Mucosa of rectum (tissue), 2 donors: Measurements from ENCODE around the gene MEX3B.
"Not testable (repeated sequence)": the region's sequence is repeated elsewhere in the genome, so short reads cannot be mapped to it uniquely, and the experiment has no call there.

ENCODE experiments used
- H3K27ac ChIP-seq, 2 donors: one replicate each; pipeline ENCODE4 v1.7.0; 2013; ENCODE audit warnings: inconsistent platforms in 2 of 2, low read depth in 2 of 2, low read length in 2 of 2
- H3K27me3 ChIP-seq, 2 donors: one replicate each; pipeline ENCODE4 v1.7.0; 2013; ENCODE audit warnings: low read length in 2 of 2; ENCODE audit not compliant: control insufficient read depth in 2 of 2, insufficient read depth in 2 of 2
- H3K36me3 ChIP-seq, 2 donors: one replicate each; pipeline ENCODE4 v1.7.0; 2013; ENCODE audit warnings: low read length in 2 of 2; ENCODE audit not compliant: control insufficient read depth in 2 of 2, insufficient read depth in 2 of 2
- H3K4me1 ChIP-seq, 2 donors: one replicate each; pipeline ENCODE4 v1.7.0; 2013; ENCODE audit warnings: low read length in 2 of 2, mild to moderate bottlenecking in 1 of 2; ENCODE audit not compliant: control insufficient read depth in 2 of 2, insufficient read depth in 2 of 2
- H3K4me3 ChIP-seq, 2 donors: one replicate each; pipeline ENCODE4 v1.7.0; 2013; ENCODE audit warnings: low read length in 2 of 2
- H3K9ac ChIP-seq, 2 donors: one replicate each; pipeline ENCODE4 v1.7.0; 2013; ENCODE audit warnings: low read length in 2 of 2, low read depth in 1 of 2, mild to moderate bottlenecking in 1 of 2
- H3K9me3 ChIP-seq, 2 donors: one replicate each; pipeline ENCODE4 v1.7.0; 2013; ENCODE audit warnings: low read length in 2 of 2; ENCODE audit not compliant: control insufficient read depth in 2 of 2
- donor health status: healthy.
- donor health status: Normal muscosa, but diverticular disease.

MEX3B gene

DNA sequence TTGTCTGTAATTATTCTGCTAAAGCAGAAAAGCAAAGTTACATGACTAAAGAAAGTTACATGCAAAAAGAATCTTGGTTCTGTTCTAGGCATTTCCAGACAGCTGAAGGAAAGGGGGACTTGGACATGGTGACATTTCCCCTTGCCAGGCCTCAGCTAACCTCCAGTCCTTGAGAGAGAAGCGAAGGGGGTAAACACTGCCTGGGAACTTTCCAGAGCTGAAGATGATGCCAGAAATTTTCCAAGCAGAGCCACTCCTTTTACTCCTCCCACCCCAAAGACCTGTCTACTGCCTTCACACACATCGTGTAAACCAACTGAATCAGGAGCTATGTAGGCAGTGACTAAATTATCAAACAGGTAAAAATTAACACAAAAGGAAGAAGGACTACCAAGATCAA is 5.4 kb downstream of the MEX3B start:
- no peak overlapping the region for H3K27ac ChIP-seq
- H3K4me3 ChIP-seq, result no peak overlapping the region
- peaks cover 8 to 10% of the 10 kb centered on the region in 2 donors for H3K27me3 ChIP-seq
- peaks cover 7 to 15% of the 10 kb centered on the region in 2 donors for H3K4me1 ChIP-seq
- no peak overlapping the region for H3K9ac ChIP-seq
- H3K9me3 ChIP-seq, result no peaks in the 10 kb centered on the region
- no peaks in the 10 kb centered on the region for H3K36me3 ChIP-seq

DNA sequence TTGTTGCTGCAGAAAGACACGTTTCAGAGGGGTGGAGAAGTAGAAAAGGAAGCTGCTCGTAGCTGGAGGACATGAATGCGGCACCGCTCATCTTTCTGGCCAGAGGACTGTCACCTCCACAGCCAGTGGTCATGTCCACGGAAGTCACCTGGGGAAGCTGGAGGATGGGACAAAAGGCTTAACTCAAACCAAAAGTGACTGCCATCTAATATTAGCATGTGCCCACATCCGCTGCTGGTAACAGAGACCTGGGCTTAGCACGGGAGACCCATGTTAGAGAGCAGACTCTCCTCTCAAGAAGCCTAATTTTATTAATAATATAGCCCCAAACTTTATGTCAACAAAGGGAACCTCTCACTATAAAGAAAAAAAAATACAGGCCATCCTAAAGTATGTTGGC is 5.9 kb downstream of the MEX3B start:
- no peaks in the 10 kb centered on the region for H3K36me3 ChIP-seq
- no peak overlapping the region for H3K4me3 ChIP-seq
- peaks cover 8% of the 10 kb centered on the region in 2 donors for H3K27me3 ChIP-seq
- no peaks in the 10 kb centered on the region for H3K9me3 ChIP-seq
- no peak overlapping the region for H3K9ac ChIP-seq
- no peak overlapping the region for H3K27ac ChIP-seq
- H3K4me1 ChIP-seq, result peaks cover 5 to 12% of the 10 kb centered on the region in 2 donors

DNA sequence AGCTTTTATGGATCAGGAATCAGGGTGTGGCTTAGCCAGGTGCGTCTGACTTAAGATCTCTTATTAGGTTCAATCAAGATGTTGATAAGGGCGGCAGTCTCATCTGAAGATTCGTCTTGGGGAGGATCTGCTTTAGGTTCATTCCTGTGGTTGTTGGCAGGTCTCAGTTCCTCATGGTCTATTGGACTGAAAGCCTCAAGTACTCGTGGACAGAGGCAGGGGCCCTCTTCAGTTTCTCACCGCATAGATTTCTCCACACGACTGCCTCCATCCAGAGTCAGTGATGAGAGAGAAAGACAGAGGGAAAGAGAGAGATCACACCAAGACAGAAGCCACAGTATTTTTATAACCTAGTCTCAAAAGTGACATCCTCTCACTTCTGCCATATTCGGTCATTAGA is 9.4 kb downstream of the MEX3B start:
- no peaks in the 10 kb centered on the region for H3K4me1 ChIP-seq
- no peaks in the 10 kb centered on the region for H3K36me3 ChIP-seq
- no peaks in the 10 kb centered on the region for H3K27me3 ChIP-seq
- no peak overlapping the region for H3K9ac ChIP-seq
- no peak overlapping the region for H3K27ac ChIP-seq
- H3K9me3 ChIP-seq, result no peaks in the 10 kb centered on the region
- no peak overlapping the region for H3K4me3 ChIP-seq

DNA sequence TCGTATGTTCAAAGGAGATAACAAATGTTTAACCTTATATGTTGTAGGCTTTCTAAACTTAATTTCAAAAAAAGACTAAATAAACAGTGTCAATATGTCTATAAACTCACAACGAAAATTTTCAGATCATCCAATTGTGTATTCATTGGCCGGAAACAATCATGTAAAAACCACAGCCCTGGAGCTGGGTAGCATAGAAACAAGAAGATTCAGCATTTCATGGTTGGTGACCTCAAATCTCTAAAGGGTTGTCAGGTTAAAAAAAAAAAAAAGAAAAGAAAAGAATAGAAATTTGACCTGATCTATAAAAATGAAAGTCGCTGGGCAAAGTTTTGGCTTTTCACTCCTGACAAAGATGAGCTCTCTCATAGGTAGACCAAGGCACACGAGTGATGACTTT is 13.9 kb downstream of the MEX3B start:
- no peaks in the 10 kb centered on the region for H3K36me3 ChIP-seq
- H3K9me3 ChIP-seq, result no peaks in the 10 kb centered on the region
- H3K4me3 ChIP-seq, result no peak overlapping the region
- no peak overlapping the region for H3K27ac ChIP-seq
- no peaks in the 10 kb centered on the region for H3K4me1 ChIP-seq
- H3K9ac ChIP-seq, result no peak overlapping the region
- H3K27me3 ChIP-seq, result no peaks in the 10 kb centered on the region

DNA sequence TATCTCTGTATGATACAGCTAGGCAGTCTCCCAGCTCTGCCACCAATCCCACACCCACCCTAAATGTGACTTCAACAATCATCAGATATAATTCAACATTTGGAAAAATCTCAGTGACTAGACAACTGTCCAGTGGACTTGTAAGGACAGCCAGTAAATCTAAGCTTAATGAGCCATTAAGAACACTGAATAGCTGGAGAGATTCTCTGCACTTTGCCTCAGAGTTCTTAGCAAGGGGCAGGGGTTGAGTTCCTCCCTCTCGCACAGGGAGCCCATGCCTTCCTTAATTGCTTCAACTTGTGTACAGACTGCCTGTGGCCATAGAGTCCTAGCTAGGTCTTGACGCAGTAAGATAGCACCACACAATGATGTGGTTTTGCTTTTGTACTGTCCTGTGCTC is 15.6 kb downstream of the MEX3B start:
- Histone ChIP-seq H3K9me3 (no peaks in the 10 kb centered on the region), H3K27me3 (no peaks in the 10 kb centered on the region), H3K27ac (no peak overlapping the region), H3K36me3 (no peaks in the 10 kb centered on the region), H3K4me3 (no peak overlapping the region), H3K9ac (no peak overlapping the region), H3K4me1 (no peaks in the 10 kb centered on the region)

DNA sequence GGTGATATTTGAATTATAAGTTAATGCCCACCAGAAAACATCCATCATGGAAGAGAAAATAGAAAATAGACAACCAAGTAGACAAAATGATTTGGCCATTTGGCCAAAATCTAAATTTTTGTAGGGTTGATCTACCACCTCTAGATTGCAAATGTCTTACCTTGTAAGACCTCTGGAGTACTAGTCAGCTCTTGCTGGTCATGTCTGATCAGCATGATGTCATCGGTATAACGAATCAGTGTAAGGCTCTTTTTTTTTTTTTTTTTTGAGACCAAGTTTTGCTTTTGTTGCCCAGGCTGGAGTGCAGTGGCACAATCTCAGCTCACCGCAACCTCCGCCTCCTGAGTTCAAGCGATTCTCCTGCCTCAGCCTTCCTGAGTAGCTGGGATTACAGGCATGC is 17.7 kb downstream of the MEX3B start:
- H3K27ac ChIP-seq, H3K9ac ChIP-seq, H3K4me3 ChIP-seq, H3K9me3 ChIP-seq, H3K27me3 ChIP-seq, H3K36me3 ChIP-seq, H3K4me1 ChIP-seq: not testable (repeated sequence)

DNA sequence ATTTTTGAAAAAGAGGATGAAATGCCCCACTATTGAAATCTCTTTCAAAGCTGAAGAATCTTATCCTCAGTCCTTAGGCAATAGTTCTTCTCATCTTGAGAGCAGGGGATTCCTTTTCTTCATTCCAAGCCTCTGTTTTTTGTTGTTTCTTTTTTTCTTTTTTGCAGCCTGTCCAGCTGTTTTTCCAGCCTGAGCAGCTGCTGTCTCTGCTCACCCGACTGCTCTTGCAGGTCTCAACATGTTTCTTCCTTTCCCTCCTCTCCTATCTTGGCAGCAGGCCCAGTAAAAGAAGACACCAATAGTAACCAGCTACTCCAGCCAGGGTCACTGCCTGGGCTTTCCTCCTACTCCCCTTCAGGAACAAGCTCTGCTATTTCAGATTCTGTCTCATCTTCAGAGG is 23.8 kb downstream of the MEX3B start:
- H3K36me3 ChIP-seq, result no peaks in the 10 kb centered on the region
- no peaks in the 10 kb centered on the region for H3K4me1 ChIP-seq
- peaks cover 0 to 5% of the 10 kb centered on the region in 2 donors for H3K27me3 ChIP-seq
- no peak overlapping the region for H3K4me3 ChIP-seq
- no peak overlapping the region for H3K9ac ChIP-seq
- no peak overlapping the region for H3K27ac ChIP-seq
- H3K9me3 ChIP-seq, result no peaks in the 10 kb centered on the region

DNA sequence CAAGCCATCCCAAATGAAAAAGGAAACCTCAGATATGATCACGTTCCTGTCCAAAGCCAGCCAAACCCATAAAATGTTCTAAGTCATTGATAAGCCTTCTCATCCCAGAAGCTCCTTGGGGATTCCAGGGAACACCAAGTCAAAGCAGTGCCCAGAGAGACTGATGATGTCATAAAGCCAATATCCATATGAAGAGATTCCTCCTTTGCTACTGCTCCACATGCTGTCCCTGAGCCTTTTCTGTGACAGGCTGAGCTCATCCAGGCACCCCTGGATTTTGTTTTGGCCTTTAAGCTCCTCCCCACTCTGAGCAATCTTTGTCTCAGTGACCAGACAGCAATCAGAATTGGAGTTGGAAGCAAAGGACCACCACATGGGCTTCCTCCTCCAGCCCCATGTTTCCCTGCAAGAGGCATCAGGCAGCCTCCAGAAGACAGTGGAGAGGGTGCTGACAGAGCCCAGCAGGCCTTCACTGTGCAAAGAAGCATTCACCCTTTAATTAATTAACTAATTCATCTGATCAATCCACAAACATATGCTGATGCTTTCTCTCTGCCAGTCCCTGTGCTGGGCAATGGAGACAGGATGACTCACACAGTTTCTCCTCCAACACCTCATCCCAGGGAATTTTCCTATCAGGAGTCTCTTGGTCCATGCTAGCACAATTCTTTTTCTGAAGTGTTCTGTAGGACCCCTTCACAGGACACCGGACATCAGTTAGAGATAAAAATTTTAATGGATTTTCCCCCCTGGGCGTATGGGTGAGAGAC is 25.0 kb downstream of the MEX3B start:
- no peak overlapping the region for H3K27ac ChIP-seq
- H3K36me3 ChIP-seq, result no peaks in the 10 kb centered on the region
- H3K4me1 ChIP-seq, result no peaks in the 10 kb centered on the region
- H3K9me3 ChIP-seq, result no peaks in the 10 kb centered on the region
- no peak overlapping the region for H3K4me3 ChIP-seq
- peaks cover 0 to 5% of the 10 kb centered on the region in 2 donors for H3K27me3 ChIP-seq
- no peak overlapping the region for H3K9ac ChIP-seq

DNA sequence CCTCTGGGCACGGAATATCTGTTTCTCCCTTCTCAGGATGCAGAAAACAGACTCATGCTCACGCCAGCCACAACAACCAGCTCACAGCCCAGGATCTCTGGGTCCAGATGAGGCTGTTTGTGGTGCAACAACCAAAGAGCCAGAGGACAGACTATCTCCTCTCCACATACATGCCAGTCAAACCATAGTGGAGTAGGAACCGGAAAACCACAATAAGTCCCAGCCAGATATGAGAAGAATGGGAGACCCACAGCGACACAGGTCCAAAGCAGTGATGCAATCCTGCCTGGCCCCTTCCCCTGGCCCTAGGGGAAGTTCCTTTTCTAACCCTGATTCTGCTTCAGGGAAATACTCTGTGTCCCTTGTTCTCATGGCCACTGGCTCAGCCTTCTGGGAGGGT is 27.6 kb downstream of the MEX3B start:
- Histone ChIP-seq H3K36me3 (no peaks in the 10 kb centered on the region), H3K9ac (no peak overlapping the region), H3K9me3 (no peaks in the 10 kb centered on the region), H3K4me3 (no peak overlapping the region), H3K27me3 (peaks cover 0 to 5% of the 10 kb centered on the region in 2 donors), H3K27ac (no peak overlapping the region), H3K4me1 (no peaks in the 10 kb centered on the region)

DNA sequence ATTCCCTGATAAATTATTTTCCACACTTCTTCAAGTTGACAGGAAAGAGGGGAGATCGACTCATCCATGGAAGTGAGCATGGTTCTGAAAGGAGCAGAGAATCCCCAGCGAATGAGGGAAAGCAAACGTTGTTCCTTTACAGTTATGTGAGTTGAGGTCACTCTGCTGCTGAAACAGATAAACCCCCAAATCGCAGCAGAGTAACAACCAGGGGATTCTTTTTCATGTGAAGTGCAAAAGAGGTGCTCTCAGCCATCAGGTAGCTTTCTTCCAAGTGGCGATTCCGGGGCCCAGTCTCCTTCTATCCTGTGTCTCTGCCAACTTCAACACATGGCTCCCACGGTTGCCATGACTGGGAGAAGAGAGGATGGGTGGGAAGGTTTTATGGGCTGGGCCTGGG is 28.2 kb downstream of the MEX3B start:
- Histone ChIP-seq H3K27ac (no peak overlapping the region), H3K4me1 (no peaks in the 10 kb centered on the region), H3K4me3 (no peak overlapping the region), H3K36me3 (no peaks in the 10 kb centered on the region), H3K27me3 (peaks cover 0 to 5% of the 10 kb centered on the region in 2 donors), H3K9ac (no peak overlapping the region), H3K9me3 (no peaks in the 10 kb centered on the region)
